Measurements from ENCODE around the gene NFKBIE.
A peak's percentile ranks its signal among the peaks of the same experiment; 100 is the strongest.

Gene NFKBIE

DNA sequence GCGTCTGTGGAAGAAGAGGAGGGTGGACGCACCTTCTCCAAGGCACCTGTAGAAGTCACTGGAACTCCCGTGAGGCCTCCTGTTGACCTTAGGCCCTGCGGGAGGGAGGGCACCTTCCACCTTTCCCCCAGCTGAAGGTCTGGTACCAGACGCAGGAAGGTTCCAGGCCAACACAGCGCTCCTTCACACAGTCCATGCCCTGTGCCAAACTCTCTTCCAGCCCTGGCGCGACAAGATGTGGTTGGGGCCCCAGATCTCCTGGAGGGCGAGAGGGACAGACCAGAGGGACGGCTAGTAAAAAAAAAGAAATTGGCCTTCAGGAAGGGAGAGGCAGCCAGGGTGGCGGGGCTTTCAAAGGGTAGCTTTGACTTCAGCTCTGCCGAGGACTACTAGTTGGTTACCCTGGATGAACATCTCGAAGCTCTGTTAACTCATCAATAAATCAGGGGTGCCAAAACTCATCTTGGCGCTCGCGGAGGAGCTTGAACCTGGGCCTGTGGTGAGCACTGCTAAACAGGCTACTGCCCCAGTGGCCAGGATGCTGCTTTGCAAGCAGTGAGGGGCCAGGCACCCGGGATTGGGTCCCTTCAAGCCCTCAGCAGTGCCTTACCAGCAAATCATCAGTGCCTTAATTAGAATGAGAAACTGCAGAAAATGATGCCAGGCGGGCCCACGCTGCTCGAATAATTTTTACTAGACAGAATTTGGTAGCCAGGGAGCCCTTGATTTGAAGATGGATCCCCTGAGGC is 32.9 kb upstream of the NFKBIE start:
- Histone ChIP-seq H3K27me3 (ENCODE audit: control insufficient read depth, insufficient read depth, low read length) (no peaks in the 10 kb centered on the region), H3K27ac (no peak overlapping the region), H3K9me3 (ENCODE audit: control insufficient read depth, low read length) (no peaks in the 10 kb centered on the region), H3K4me1 (no peaks in the 10 kb centered on the region), H3K79me2 (no peaks in the 10 kb centered on the region), H2AFZ (peak overlapping the region; percentile 83), H3K4me3 (ENCODE audit: low read depth, low read length) (peak overlapping the region; percentile 48), H3K36me3 (ENCODE audit: control insufficient read depth, insufficient read depth, low read length) (no peaks in the 10 kb centered on the region), H3K9ac (no peak overlapping the region), H3K4me2 (ENCODE audit: low read length) (peak overlapping the region; percentile 64)
- TF ChIP-seq, protein P1, sequence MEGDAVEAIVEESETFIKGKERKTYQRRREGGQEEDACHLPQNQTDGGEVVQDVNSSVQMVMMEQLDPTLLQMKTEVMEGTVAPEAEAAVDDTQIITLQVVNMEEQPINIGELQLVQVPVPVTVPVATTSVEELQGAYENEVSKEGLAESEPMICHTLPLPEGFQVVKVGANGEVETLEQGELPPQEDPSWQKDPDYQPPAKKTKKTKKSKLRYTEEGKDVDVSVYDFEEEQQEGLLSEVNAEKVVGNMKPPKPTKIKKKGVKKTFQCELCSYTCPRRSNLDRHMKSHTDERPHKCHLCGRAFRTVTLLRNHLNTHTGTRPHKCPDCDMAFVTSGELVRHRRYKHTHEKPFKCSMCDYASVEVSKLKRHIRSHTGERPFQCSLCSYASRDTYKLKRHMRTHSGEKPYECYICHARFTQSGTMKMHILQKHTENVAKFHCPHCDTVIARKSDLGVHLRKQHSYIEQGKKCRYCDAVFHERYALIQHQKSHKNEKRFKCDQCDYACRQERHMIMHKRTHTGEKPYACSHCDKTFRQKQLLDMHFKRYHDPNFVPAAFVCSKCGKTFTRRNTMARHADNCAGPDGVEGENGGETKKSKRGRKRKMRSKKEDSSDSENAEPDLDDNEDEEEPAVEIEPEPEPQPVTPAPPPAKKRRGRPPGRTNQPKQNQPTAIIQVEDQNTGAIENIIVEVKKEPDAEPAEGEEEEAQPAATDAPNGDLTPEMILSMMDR (IDR thresholded peaks at IDR 0.05): no peak

DNA sequence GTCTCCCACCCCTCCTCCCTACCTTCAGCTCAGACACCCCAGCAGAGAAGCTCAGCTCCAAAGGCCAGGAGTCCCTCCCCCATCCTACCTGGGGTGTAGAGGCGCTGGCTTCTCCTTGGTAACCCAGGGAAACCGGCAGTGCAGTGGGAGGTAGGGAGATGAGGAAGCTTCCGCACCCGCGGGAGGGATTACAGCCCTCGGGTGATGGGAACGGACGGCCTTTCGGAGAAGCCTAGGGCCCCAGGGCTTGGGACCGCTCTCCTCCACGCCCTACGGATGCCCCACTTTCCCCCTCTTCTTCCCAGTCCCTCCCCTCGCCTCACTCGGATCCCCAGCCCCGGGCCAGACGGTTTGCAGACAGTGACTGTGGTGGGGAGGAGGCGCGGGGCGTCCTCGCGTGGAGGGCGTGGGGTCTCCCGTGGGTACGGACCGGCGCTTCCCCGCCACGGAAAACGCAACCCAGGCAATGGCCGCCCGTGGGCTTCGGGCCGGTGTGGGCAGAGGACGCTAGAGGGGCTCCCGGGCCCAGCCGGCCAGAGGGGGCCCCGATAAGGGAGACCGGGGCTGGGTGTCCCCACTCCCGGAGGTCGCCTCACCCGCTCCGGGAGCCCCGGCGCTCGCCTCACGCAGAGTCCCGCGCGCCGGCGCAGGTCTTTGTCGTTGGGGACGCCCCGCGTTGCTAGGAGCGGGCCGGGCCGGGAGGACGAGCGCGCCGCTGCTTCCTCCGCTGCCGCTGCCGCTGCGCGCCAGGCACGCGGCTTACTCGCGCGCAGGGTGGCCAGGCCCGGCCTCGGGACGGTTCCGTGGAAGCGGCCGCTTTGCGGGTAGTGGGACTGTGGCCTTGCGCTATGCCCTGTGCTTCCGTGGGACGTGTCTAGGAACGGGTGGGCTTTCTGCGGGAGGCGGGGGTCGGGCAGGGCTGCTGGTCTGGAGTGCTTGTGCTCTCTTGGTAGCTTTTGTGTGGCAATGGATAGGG is 32.0 kb upstream of the NFKBIE start:
- Histone ChIP-seq H3K4me1 (no peaks in the 10 kb centered on the region), H3K4me2 (ENCODE audit: low read length) (peak overlapping the region; percentile 64), H2AFZ (peak overlapping the region; percentile 83), H3K27ac (no peak overlapping the region), H3K4me3 (ENCODE audit: low read depth, low read length) (peak overlapping the region; percentile 48), H3K27me3 (ENCODE audit: control insufficient read depth, insufficient read depth, low read length) (no peaks in the 10 kb centered on the region), H3K36me3 (ENCODE audit: control insufficient read depth, insufficient read depth, low read length) (no peaks in the 10 kb centered on the region), H3K9ac (no peak overlapping the region), H3K9me3 (ENCODE audit: control insufficient read depth, low read length) (no peaks in the 10 kb centered on the region), H3K79me2 (no peaks in the 10 kb centered on the region)
- TF ChIP-seq, protein P1 (IDR thresholded peaks at IDR 0.05): no peak

DNA sequence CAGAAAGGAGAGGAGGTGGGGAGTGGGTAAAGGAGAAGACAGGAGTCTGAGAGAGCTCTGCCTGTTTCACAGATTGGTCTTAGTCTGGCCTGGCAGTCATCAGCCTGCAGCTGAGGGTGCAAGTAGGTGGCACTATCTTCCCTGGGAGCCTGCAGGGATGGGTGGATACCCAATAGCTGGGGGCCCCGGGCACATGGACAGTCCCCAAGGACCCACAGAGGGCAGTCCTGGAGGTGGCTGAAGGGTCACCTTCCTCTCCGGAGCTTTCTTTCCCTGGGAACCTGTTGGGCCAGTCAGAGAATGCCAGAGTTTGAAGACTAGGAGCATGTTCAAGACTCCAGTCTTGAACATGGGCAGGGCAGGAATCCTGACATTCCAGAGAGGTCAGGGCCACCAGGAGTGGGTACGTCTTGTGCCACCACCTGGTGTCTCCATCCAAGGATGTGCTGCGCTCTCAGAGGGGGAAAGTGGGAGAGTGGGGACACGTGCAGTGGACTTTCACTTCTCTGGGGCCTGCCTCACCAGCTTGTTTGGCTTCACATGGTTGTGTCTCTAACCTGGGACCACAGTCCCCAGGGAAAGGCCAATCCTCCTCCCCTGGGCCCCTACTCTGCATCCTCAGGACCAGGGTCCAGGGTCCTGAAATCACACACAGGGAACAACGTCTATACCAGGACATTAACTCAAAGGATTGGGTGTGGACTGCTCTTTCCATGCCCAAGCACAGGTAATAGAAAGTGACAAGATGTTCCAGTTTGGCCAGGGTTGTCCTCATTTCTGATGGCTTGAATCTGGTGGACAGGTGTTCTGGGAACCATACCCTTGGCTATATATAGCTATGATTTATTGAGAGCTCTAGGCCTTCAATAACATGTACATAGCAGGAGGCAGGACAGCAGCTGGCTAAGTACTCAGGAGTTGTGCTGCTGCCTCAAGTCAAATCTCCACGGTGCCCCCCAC is 29.8 kb upstream of the NFKBIE start:
- TF ChIP-seq, protein P1 (IDR thresholded peaks at IDR 0.05): no peak
- Histone ChIP-seq H3K4me2 (ENCODE audit: low read length) (no peak overlapping the region), H3K27ac (no peak overlapping the region), H2AFZ (no peak overlapping the region), H3K4me3 (ENCODE audit: low read depth, low read length) (no peak overlapping the region), H3K4me1 (no peaks in the 10 kb centered on the region), H3K27me3 (ENCODE audit: control insufficient read depth, insufficient read depth, low read length) (no peaks in the 10 kb centered on the region), H3K9me3 (ENCODE audit: control insufficient read depth, low read length) (no peaks in the 10 kb centered on the region), H3K79me2 (no peaks in the 10 kb centered on the region), H3K36me3 (ENCODE audit: control insufficient read depth, insufficient read depth, low read length) (no peaks in the 10 kb centered on the region), H3K9ac (no peak overlapping the region)

DNA sequence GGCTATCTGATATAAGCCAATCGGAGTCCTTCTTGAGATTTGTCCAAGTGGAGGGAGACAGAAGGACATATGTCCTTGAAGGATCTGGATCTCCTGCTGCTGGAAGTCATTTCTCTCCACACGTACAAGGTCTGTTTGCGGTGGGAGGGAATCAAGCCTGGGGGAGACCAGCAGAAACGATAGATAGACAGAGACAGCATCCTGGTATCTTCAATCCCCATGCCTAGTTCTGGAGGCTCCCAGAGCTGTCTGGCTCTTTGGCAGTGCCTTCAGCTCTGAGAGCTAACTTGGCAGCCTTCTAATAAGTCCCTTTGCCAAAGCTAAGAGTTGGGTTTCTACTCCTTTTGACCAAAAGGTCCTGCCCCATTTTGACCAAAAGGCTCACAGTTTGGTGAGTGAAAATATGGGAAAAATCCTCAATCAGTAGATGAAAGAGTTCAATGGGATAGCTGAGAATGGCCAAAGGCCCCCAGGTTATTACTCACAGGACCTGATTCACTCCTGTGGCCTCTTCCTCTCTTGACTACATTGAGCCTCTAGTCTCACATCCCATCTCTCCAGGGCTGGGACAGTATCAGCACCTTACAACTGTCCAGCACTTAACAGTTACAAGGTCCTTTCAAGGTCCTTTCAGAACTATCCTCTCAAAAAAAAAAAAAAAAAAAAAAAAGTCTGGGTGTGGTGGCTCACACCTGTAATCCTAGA is 27.5 kb upstream of the NFKBIE start:
- no peaks in the 10 kb centered on the region for H3K9me3 ChIP-seq (ENCODE audit: control insufficient read depth, low read length)
- no peak overlapping the region for H3K27ac ChIP-seq
- H3K27me3 ChIP-seq (ENCODE audit: control insufficient read depth, insufficient read depth, low read length): no peaks in the 10 kb centered on the region
- H3K4me3 ChIP-seq (ENCODE audit: low read depth, low read length): no peak overlapping the region
- H3K4me1 ChIP-seq: no peaks in the 10 kb centered on the region
- no peaks in the 10 kb centered on the region for H3K79me2 ChIP-seq
- TF ChIP-seq, protein P1 (IDR thresholded peaks at IDR 0.05): no peak
- no peak overlapping the region for H3K4me2 ChIP-seq (ENCODE audit: low read length)
- H2AFZ ChIP-seq: no peak overlapping the region
- no peak overlapping the region for H3K9ac ChIP-seq
- no peaks in the 10 kb centered on the region for H3K36me3 ChIP-seq (ENCODE audit: control insufficient read depth, insufficient read depth, low read length)
